GM19455 (cell line): ENCODE results near the gene TSPAN31.
A peak's percentile ranks its signal among the peaks of the same experiment; 100 is the strongest.

Source experiments
- ATAC-seq: cut with Tn5 transposase; IDR thresholded peaks from one replicate; pipeline ENCODE4 v1.9.1; 2021; ENCODE audit not compliant: unreplicated experiment

Gene TSPAN31

GRCh38 chr12:57751788-57752667 is 7.2 kb downstream of the TSPAN31 start, which contains the start of gene CDK4:
Gene CDK4 (minus strand): TSS chr12:57752310. CDS start chr12:57751717, 593 bp downstream.
- peak; percentile 70 for ATAC-seq

GRCh38 chr12:57752668-57753000 is 7.8 kb downstream of the TSPAN31 start:
- no peak for ATAC-seq

GRCh38 chr12:57753756-57754337 is 9.0 kb downstream of the TSPAN31 start:
- no peak for ATAC-seq

GRCh38 chr12:57754411-57755193 is 9.8 kb downstream of the TSPAN31 start, which contains the start of gene MARCHF9:
Gene MARCHF9 (plus strand): TSS chr12:57755103. CDS start chr12:57755529, 426 bp downstream.
- peak; percentile 33 for ATAC-seq

- no peak for ATAC-seq
Observed at GRCh38 chr12:57755194-57755453, 10.3 kb downstream of the TSPAN31 start.

GRCh38 chr12:57755454-57756372 is 10.9 kb downstream of the TSPAN31 start:
- ATAC-seq = no peak

GRCh38 chr12:57756406-57757341 is 11.8 kb downstream of the TSPAN31 start:
- ATAC-seq = no peak

GRCh38 chr12:57757771-57758170 is 12.9 kb downstream of the TSPAN31 start:
- no peak for ATAC-seq

- no peak for ATAC-seq
Observed at GRCh38 chr12:57758552-57759359, 13.9 kb downstream of the TSPAN31 start.

- ATAC-seq = no peak
Observed at GRCh38 chr12:57759360-57759980, 14.6 kb downstream of the TSPAN31 start.

GRCh38 chr12:57760347-57760982 is 15.6 kb downstream of the TSPAN31 start:
- no peak for ATAC-seq

- ATAC-seq = no peak
Observed at GRCh38 chr12:57761391-57761998, 16.7 kb downstream of the TSPAN31 start.

GRCh38 chr12:57762463-57762862 is 17.6 kb downstream of the TSPAN31 start:
- ATAC-seq = no peak

- no peak for ATAC-seq
Observed at GRCh38 chr12:57763881-57764661, 19.2 kb downstream of the TSPAN31 start.

GRCh38 chr12:57764662-57765002 is 19.8 kb downstream of the TSPAN31 start:
- ATAC-seq = no peak

GRCh38 chr12:57765003-57765697 is 20.3 kb downstream of the TSPAN31 start:
- ATAC-seq = peak; percentile 62
